ENCODE data around the gene CMKLR1. TPM values are rescaled to one million over a fixed set of nuclear protein-coding genes. Genes with fewer than 3 reads are reported as not detected.
A peak's percentile ranks its signal among the peaks of the same experiment; 100 is the strongest.

CMKLR1 gene
- total RNA-seq, 1 donor from 2014 or later: 0.57 TPM

DNA sequence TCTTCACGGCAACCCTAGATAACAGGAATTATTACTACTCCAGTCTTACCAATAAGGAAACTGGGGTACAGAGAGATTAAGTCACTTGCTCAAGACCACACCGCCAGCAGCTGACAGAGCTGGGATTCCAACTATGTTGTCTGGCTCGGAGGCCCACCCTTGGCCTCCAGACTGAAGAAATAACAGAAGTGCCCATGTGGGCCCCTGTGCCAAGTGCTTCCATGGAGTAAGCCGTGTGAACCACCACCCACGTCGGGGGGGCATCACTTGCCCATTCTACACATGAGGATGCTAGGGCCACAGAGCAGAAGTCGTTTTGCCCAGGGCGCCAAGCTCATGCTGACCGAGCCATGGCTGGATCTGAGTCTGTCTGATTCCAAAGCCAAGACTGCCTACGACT is 926 bp upstream of the CMKLR1 start:
- H3K27me3 ChIP-seq (ENCODE audit: insufficient read depth, low read length): no peaks in the 10 kb centered on the region
- no peak overlapping the region for H3K27ac Mint-ChIP-seq (ENCODE audit: unreplicated experiment)
- H3K4me1 Mint-ChIP-seq (ENCODE audit: low read depth, unreplicated experiment): no peaks in the 10 kb centered on the region
- no peak overlapping the region for H3K9ac ChIP-seq (ENCODE audit: low read length)
- no peaks in the 10 kb centered on the region for H3K79me2 ChIP-seq (ENCODE audit: insufficient read depth, low read length)
- no peaks in the 10 kb centered on the region for H3K36me3 ChIP-seq (ENCODE audit: insufficient read depth, low read length)
- FAIRE-seq: no peak
- TF ChIP-seq, protein P1, sequence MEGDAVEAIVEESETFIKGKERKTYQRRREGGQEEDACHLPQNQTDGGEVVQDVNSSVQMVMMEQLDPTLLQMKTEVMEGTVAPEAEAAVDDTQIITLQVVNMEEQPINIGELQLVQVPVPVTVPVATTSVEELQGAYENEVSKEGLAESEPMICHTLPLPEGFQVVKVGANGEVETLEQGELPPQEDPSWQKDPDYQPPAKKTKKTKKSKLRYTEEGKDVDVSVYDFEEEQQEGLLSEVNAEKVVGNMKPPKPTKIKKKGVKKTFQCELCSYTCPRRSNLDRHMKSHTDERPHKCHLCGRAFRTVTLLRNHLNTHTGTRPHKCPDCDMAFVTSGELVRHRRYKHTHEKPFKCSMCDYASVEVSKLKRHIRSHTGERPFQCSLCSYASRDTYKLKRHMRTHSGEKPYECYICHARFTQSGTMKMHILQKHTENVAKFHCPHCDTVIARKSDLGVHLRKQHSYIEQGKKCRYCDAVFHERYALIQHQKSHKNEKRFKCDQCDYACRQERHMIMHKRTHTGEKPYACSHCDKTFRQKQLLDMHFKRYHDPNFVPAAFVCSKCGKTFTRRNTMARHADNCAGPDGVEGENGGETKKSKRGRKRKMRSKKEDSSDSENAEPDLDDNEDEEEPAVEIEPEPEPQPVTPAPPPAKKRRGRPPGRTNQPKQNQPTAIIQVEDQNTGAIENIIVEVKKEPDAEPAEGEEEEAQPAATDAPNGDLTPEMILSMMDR (IDR thresholded peaks at IDR 0.05; ENCODE audit: insufficient read depth, low read depth, low read length): no peak
- no peak for TF ChIP-seq EZH2 (IDR thresholded peaks at IDR 0.05; ENCODE audit: insufficient read depth, low read length)
- no peak overlapping the region for H2AFZ ChIP-seq (ENCODE audit: low read depth, low read length)
- H3K4me1 ChIP-seq (ENCODE audit: insufficient read depth, low read length): no peaks in the 10 kb centered on the region
- H3K27me3 Mint-ChIP-seq (ENCODE audit: low read depth, unreplicated experiment): peaks cover 24% of the 10 kb centered on the region
- H3K9me3 Mint-ChIP-seq (ENCODE audit: unreplicated experiment): peaks cover 3% of the 10 kb centered on the region
- no peaks in the 10 kb centered on the region for H4K20me1 ChIP-seq (ENCODE audit: insufficient read depth, low read length)
- no peaks in the 10 kb centered on the region for H3K36me3 Mint-ChIP-seq (ENCODE audit: low read depth, unreplicated experiment)
- no peak for DNase-seq (ENCODE audit: low read depth)
- H3K27ac ChIP-seq (ENCODE audit: low read depth, low read length): no peak overlapping the region
- no peak overlapping the region for H3K4me3 Mint-ChIP-seq (ENCODE audit: unreplicated experiment)
- no peaks in the 10 kb centered on the region for H3K9me3 ChIP-seq (ENCODE audit: insufficient read depth, low read depth, low read length)
- H3K4me2 ChIP-seq (ENCODE audit: low read length): no peak overlapping the region
- H3K4me3 ChIP-seq (ENCODE audit: insufficient read depth, low read depth, low read length): no peak overlapping the region

DNA sequence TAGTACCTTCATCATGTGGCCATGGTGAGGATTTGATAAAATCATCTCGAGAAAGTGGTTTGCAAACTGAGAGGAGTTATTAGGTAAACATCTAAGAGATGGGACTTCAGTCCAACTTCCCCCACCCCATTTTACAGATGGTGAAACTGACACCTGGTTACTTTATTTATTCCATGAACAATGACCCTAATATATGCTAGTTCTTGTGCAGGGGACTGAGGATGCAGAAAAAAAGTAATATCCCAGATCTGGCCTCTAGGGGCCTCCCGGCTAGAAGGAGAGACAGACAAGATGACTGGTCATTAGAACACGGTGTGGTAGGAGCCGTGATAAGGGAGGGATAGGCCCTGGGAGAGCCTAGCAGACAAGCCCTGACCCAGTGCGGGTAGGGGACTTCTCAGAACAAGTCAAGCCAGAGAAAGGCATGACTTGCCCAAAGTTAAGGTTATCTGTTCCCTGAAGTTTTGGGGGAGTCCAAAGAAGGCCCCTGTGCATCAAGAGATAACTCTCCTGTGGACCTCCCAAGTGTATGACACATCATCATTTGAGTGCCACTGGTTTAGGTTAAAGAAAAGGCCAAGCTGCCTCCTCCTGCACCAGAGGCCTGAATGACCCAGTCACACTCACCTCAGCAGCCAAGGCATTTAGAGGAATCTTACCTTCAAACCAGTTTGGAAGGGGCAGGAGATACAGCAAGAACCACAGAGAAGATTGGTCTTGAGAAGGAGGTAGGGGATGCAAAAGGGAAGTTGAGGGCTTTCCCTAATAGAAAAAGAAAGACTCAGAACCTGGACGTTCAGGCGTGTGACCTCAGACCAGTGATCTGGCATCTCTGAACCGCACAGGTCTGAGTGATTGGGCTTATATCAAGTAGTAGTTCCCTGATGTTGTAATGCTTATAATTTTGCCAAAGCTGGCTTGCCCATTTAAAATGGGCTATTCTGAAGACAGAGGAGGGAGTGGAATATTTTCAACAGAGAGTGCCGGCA is 1.6 kb downstream of the CMKLR1 start:
- Histone ChIP-seq H4K20me1 (ENCODE audit: insufficient read depth, low read length) (no peaks in the 10 kb centered on the region), H3K27me3 (ENCODE audit: insufficient read depth, low read length) (no peaks in the 10 kb centered on the region), H3K9me3 (ENCODE audit: insufficient read depth, low read depth, low read length) (no peaks in the 10 kb centered on the region), H3K4me2 (ENCODE audit: low read length) (no peak overlapping the region), H3K79me2 (ENCODE audit: insufficient read depth, low read length) (no peaks in the 10 kb centered on the region), H3K27ac (ENCODE audit: low read depth, low read length) (no peak overlapping the region), H3K9ac (ENCODE audit: low read length) (no peak overlapping the region), H3K36me3 (ENCODE audit: insufficient read depth, low read length) (no peaks in the 10 kb centered on the region), H2AFZ (ENCODE audit: low read depth, low read length) (no peak overlapping the region), H3K4me3 (ENCODE audit: insufficient read depth, low read depth, low read length) (no peak overlapping the region), H3K4me1 (ENCODE audit: insufficient read depth, low read length) (no peaks in the 10 kb centered on the region)
- TF ChIP-seq, protein P1 (IDR thresholded peaks at IDR 0.05; ENCODE audit: insufficient read depth, low read depth, low read length): peak; percentile 57
- TF ChIP-seq EZH2 (IDR thresholded peaks at IDR 0.05; ENCODE audit: insufficient read depth, low read length): no peak
- Mint-ChIP-seq H3K4me3 (ENCODE audit: unreplicated experiment) (no peak overlapping the region), H3K27me3 (ENCODE audit: low read depth, unreplicated experiment) (peaks cover 18% of the 10 kb centered on the region), H3K36me3 (ENCODE audit: low read depth, unreplicated experiment) (no peaks in the 10 kb centered on the region), H3K27ac (ENCODE audit: unreplicated experiment) (no peak overlapping the region), H3K9me3 (ENCODE audit: unreplicated experiment) (peaks cover 3% of the 10 kb centered on the region), H3K4me1 (ENCODE audit: low read depth, unreplicated experiment) (peaks cover 15% of the 10 kb centered on the region)
- no peak for FAIRE-seq
- DNase-seq (ENCODE audit: low read depth): no peak
